ENCODE data around the gene LTBP2. TPM values are rescaled to one million over a fixed set of nuclear protein-coding genes. Genes with fewer than 3 reads are reported as not detected.

The LTBP2 gene
- total RNA-seq, 2 experiments from 2014 or later, result 0.04 to 0.05 TPM

GRCh38 chr14:74613211-74613914 lies 1.3 kb upstream of the LTBP2 start:
- H3K27ac Mint-ChIP-seq, result no peak overlapping the region
- H3K4me1 Mint-ChIP-seq (ENCODE audit: low read depth), result peaks cover 44% of the 10 kb centered on the region
- no peaks in the 10 kb centered on the region for H3K36me3 Mint-ChIP-seq (ENCODE audit: low read depth)
- TF ChIP-seq, protein P1, sequence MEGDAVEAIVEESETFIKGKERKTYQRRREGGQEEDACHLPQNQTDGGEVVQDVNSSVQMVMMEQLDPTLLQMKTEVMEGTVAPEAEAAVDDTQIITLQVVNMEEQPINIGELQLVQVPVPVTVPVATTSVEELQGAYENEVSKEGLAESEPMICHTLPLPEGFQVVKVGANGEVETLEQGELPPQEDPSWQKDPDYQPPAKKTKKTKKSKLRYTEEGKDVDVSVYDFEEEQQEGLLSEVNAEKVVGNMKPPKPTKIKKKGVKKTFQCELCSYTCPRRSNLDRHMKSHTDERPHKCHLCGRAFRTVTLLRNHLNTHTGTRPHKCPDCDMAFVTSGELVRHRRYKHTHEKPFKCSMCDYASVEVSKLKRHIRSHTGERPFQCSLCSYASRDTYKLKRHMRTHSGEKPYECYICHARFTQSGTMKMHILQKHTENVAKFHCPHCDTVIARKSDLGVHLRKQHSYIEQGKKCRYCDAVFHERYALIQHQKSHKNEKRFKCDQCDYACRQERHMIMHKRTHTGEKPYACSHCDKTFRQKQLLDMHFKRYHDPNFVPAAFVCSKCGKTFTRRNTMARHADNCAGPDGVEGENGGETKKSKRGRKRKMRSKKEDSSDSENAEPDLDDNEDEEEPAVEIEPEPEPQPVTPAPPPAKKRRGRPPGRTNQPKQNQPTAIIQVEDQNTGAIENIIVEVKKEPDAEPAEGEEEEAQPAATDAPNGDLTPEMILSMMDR (IDR thresholded peaks at IDR 0.05), result no peak
- POLR2A ChIA-PET, result interaction anchor here (1.2 kb wide), 1 partner anchor 97 kb away, joined by 3 read pairs; no protein-coding TSS in a partner anchor
- intact Hi-C loops (cut with micrococcal nuclease), result loop anchor here (10.0 kb wide), 1 partner anchor 221 kb away; no protein-coding TSS in a partner anchor
- no peak for DNase-seq
- H3K4me3 Mint-ChIP-seq, result no peak overlapping the region
- no peaks in the 10 kb centered on the region for H3K9me3 Mint-ChIP-seq
- no peak for ATAC-seq
- CTCF ChIA-PET, result interaction anchor here (0.6 to 3.5 kb wide), 28 partner anchors 10 to 247 kb away, joined by 3 to 28 read pairs (median 4); partner anchors contain the start of genes AREL1 and FCF1
- H3K27me3 Mint-ChIP-seq, result peaks cover 15% of the 10 kb centered on the region

DNA sequence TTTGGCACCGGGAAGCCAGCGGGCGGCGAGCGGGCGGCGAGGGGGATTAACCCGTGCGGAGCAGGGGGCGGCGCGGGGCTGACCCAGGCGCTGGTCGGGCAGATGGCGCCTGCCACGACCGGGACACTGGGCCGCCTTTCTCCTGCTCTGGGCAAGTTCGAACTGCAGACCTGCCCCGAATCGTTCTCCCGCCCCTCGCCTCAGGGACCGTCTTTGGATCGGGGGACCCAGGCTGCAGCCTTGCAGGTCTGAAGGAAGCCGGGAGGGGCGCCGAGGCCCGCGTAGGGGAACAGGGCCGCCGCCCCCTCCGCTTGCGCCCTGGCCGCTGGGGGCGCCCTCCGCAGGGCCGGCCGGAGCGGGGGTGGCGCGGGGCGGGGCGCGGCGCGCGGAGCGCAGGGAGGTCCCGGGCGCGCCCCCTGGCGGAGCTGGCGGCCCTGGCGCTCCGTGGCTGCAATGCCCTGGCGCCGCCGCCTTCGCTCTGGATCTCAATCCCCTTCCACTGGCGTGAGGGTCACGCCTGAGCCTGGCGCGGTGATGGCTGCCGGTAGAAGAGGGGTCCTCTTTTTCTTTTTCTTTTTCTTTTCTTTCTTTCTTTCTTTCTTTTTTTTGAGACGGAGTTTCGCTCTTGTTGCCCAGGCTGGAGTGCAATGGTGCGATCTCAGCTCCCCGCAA lies 449 bp upstream of the LTBP2 start:
- H3K9me3 Mint-ChIP-seq, result no peaks in the 10 kb centered on the region
- TF ChIP-seq, protein P1 (IDR thresholded peaks at IDR 0.05), result peak; percentile 53
- ChIA-PET POLR2A (interaction anchor here (0.9 to 1.0 kb wide), 2 partner anchors 8 to 71 kb away, joined by 3 read pairs; no protein-coding TSS in a partner anchor), CTCF (interaction anchor here (0.6 to 3.5 kb wide), 39 partner anchors 10 to 692 kb away, joined by 3 to 28 read pairs (median 4); partner anchors contain the start of genes AREL1 and FCF1)
- intact Hi-C loops (cut with micrococcal nuclease), result loop anchor here (10.0 kb wide), 1 partner anchor 222 kb away; no protein-coding TSS in a partner anchor
- DNase-seq (peak; percentile 86), ATAC-seq (peak; percentile 87)
- peaks cover 15% of the 10 kb centered on the region for H3K27me3 Mint-ChIP-seq
- H3K36me3 Mint-ChIP-seq (ENCODE audit: low read depth), result no peaks in the 10 kb centered on the region
- H3K4me3 Mint-ChIP-seq, result peak overlapping the region; percentile 65
- H3K4me1 Mint-ChIP-seq (ENCODE audit: low read depth), result peaks cover 35% of the 10 kb centered on the region
- H3K27ac Mint-ChIP-seq, result no peak overlapping the region

DNA sequence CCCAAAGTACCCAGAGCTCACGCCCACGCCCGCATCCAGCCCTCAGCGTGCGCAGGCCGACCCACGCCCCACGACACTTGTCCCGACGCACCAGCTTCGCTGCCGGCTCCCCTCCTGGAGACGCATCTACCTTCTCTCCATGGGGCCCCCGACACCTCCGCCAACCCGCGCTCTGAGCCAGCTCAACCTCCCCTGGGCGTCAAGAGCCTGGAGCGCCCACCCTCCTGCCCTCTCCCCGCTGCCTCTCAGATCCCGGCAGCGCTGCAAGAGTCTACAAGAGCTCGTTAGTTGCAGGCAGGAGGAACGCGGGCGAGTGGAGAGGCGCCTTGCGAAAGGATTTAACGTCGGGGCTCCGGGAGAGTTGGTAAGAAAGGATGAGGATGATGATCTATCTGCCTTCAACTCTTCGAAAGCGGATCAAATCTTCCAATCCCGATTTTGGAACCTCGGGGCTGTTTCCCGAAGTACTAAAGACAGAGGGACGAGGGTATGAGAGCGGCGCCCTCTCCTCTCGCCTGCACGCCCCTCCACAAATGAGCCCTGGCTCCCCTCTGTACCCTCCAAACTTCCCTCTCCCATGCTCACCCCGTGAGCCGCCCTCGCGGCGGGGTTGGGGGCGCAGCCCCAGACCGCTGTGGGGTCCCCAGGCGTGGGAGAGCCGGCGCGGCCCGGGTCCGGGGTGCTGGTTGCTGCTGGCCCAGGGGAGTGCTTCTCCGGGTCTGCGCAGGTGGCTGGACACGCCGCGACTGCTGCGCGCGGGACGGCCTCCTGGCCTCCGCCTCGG lies 979 bp downstream of the LTBP2 start:
- H3K27me3 Mint-ChIP-seq, result peaks cover 15% of the 10 kb centered on the region
- H3K4me1 Mint-ChIP-seq (ENCODE audit: low read depth), result peaks cover 30% of the 10 kb centered on the region
- DNase-seq, result no peak
- H3K4me3 Mint-ChIP-seq, result no peak overlapping the region
- TF ChIP-seq, protein P1 (IDR thresholded peaks at IDR 0.05), result no peak
- H3K9me3 Mint-ChIP-seq, result no peaks in the 10 kb centered on the region
- H3K36me3 Mint-ChIP-seq (ENCODE audit: low read depth), result no peaks in the 10 kb centered on the region
- intact Hi-C loops (cut with micrococcal nuclease), result loop anchor here (10.0 kb wide), 1 partner anchor 224 kb away; no protein-coding TSS in a partner anchor
- CTCF ChIA-PET, result interaction anchor here (0.9 to 3.7 kb wide), 14 partner anchors 8 to 295 kb away, joined by 3 to 40 read pairs (median 5); no protein-coding TSS in a partner anchor
- POLR2A ChIA-PET, result interaction anchor here (1.0 kb wide), 1 partner anchor 10 kb away, joined by 3 read pairs; no protein-coding TSS in a partner anchor
- ATAC-seq, result no peak
- H3K27ac Mint-ChIP-seq, result no peak overlapping the region

- DNase-seq (no peak), ATAC-seq (no peak)
- Mint-ChIP-seq H3K9me3 (no peaks in the 10 kb centered on the region), H3K36me3 (ENCODE audit: low read depth) (no peaks in the 10 kb centered on the region), H3K4me3 (no peak overlapping the region), H3K4me1 (ENCODE audit: low read depth) (peaks cover 23% of the 10 kb centered on the region), H3K27ac (no peak overlapping the region), H3K27me3 (peaks cover 9% of the 10 kb centered on the region)
- TF ChIP-seq, protein P1 (IDR thresholded peaks at IDR 0.05), result no peak
- intact Hi-C loops (cut with micrococcal nuclease), result loop anchor here (10.0 kb wide), 1 partner anchor 224 kb away; no protein-coding TSS in a partner anchor
- ChIA-PET POLR2A (interaction anchor here (1.7 kb wide), 1 partner anchor 153 kb away, joined by 5 read pairs; the partner anchor contains the start of gene YLPM1), CTCF (interaction anchor here (0.9 to 3.7 kb wide), 22 partner anchors 8 to 295 kb away, joined by 3 to 40 read pairs (median 8); partner anchors contain the start of gene YLPM1)
These were observed 1.7 kb downstream of the LTBP2 start for GRCh38 chr14:74610199-74610865.
